HepG2 (cell line): Measurements from ENCODE around the gene ZFHX3. TPM values are rescaled to one million over a fixed set of nuclear protein-coding genes. Genes with fewer than 3 reads are reported as not detected.

Source experiments
- BCL3 ChIP-seq: sonication (generic); formaldehyde crosslinking; IDR thresholded peaks from 2 replicates; pipeline ENCODE4 v1.5.1; 2020; ENCODE audit warnings: mild to moderate bottlenecking, missing genetic modification reagents, moderate library complexity
- ELF4 ChIP-seq: sonication (generic); formaldehyde crosslinking; IDR thresholded peaks from 2 replicates; pipeline ENCODE4 v1.5.0; 2020; ENCODE audit warnings: missing genetic modification reagents, mild to moderate bottlenecking, moderate library complexity, borderline replicate concordance
- GABPB1 ChIP-seq: IDR thresholded peaks from 2 replicates; pipeline ENCODE4 v1.6.1; 2016; ENCODE audit warnings: mild to moderate bottlenecking, missing genetic modification reagents, moderate library complexity, missing compliant biosample characterization
- KAT7 ChIP-seq: IDR thresholded peaks from 2 replicates; pipeline ENCODE4 v1.6.1; 2018; ENCODE audit warnings: borderline replicate concordance, missing compliant biosample characterization
- MLXIP ChIP-seq: sonication (generic); formaldehyde crosslinking; IDR thresholded peaks from 2 replicates; pipeline ENCODE4 v1.9.0; 2021; ENCODE audit warnings: missing genetic modification reagents, borderline replicate concordance
- MNT ChIP-seq: fragments of 450-650 bp; IDR thresholded peaks from 2 replicates; pipeline ENCODE4 v1.6.1; 2016
- MYC ChIP-seq: sonication (generic); formaldehyde crosslinking; IDR thresholded peaks from 2 replicates; pipeline ENCODE4 v1.9.0; 2021; ENCODE audit warnings: missing genetic modification reagents, borderline replicate concordance
- NFE2L2 ChIP-seq: fragments of 150-350 bp; IDR thresholded peaks from 2 replicates; pipeline ENCODE4 v1.6.1; 2014; ENCODE audit warnings: low read length
- SAP130 ChIP-seq: IDR thresholded peaks from 2 replicates; pipeline ENCODE4 v1.6.1; 2016; ENCODE audit warnings: low read depth
- SIN3A ChIP-seq: IDR thresholded peaks from 2 replicates; pipeline ENCODE4 v1.6.1; 2011; ENCODE audit warnings: low read depth, mild to moderate bottlenecking, control low read depth, low read length, borderline replicate concordance
- TFE3 ChIP-seq: IDR thresholded peaks from 2 replicates; pipeline ENCODE4 v1.6.1; 2016
- THAP7 ChIP-seq: sonication (generic); formaldehyde crosslinking; IDR thresholded peaks from 2 replicates; pipeline ENCODE4 v1.8.1; 2023; ENCODE audit warnings: mild to moderate bottlenecking, missing genetic modification reagents
- TRIM24 ChIP-seq: sonication (generic); formaldehyde crosslinking; IDR thresholded peaks from 2 replicates; pipeline ENCODE4 v1.8.0; 2022; ENCODE audit warnings: mild to moderate bottlenecking, missing genetic modification reagents
- ZBTB14 ChIP-seq: sonication (generic); formaldehyde crosslinking; IDR thresholded peaks from 2 replicates; pipeline ENCODE4 v1.4.0; 2020; ENCODE audit warnings: missing genetic modification reagents
- ZNF513 ChIP-seq: sonication (generic); formaldehyde crosslinking; conservative IDR thresholded peaks from 2 replicates; pipeline ENCODE4 v1.5.0; 2020; ENCODE audit warnings: missing genetic modification reagents
- polyA plus RNA-seq, 8 experiments: library from polyadenylated mRNA; depleted of rRNA in 3 of 8; stranded (reverse) in 7 of 8; unstranded in 1 of 8; fragments of >200 nt; fragmentation: Illumina TruSeq in 4 of 8; extraction: Trizol in 4 of 8; gene quantifications; 2 replicates each; pipeline versions ENCODE4 v1.2.1 to v1.2.3, GENCODE V29; 2011 to 2016; ENCODE audit warnings: low read depth in 4 of 8, missing spikeins in 1 of 8, mixed read lengths in 1 of 8; ENCODE audit not compliant: insufficient read depth in 1 of 8
- total RNA-seq, 5 experiments: library from RNA; depleted of rRNA; stranded (reverse); fragments of >200 nt; fragmentation: Illumina TruSeq; extraction: Trizol; gene quantifications; 2 replicates each; pipeline ENCODE4 v1.2.3, GENCODE V29; 2016; ENCODE audit warnings: low read depth in 1 of 5

The ZFHX3 gene
- total and polyA plus RNA-seq, 2 of the 13 experiments (the other 11 are each of a cell fraction or from before 2014, with no cell fraction given): 5.0 to 6.0 TPM

GRCh38 chr16:72877374-72878028 lies 170.4 kb downstream of the ZFHX3 start (continued):
- TF ChIP-seq TRIM24 (CRISPR knock-in tag) (no peak), THAP7 (no peak), ZNF513 (CRISPR knock-in tag) (no peak; the same call in 1 of the 2 replicates), BCL3 (CRISPR knock-in tag) (peak; percentile 76; the same call in 1 of the 2 replicates), KAT7 (CRISPR knock-in tag) (peak; percentile 37; the same call in 1 of the 2 replicates), SIN3A (peak; percentile 60; the same call in 1 of the 2 replicates), SAP130 (CRISPR knock-in tag) (peak; percentile 93), NFE2L2 (peak; percentile 81; the same call in 1 of the 2 replicates), MNT (peak; percentile 78), ELF4 (CRISPR knock-in tag) (0 out of 2 replicates have a peak, but pooled peaks have one; percentile 72), MLXIP (CRISPR knock-in tag) (peak; percentile 45; the same call in 1 of the 2 replicates), TFE3 (CRISPR knock-in tag) (peak; percentile 96), GABPB1 (no peak), ZBTB14 (CRISPR knock-in tag) (no peak), MYC (peak; percentile 83)
